Thoracic aorta (tissue), 2 donors: ENCODE results near the gene DCTN4. TPM values are rescaled to one million over a fixed set of nuclear protein-coding genes. Genes with fewer than 3 reads are reported as not detected.

Source experiments
- ATAC-seq: fragments of 150-250 bp; one replicate; pipeline ENCODE4 v1.8.0; 2017; ENCODE audit warnings: low read depth; ENCODE audit not compliant: insufficient number of reproducible peaks, low FRiP score
- DNase-seq: peaks from one replicate; pipeline ENCODE4 v3.0.0-alpha.2; 2020; ENCODE audit warnings: low spot score
- H3K27ac ChIP-seq, 2 donors: fragments of 200-600 bp; sonication (generic); 1 replicate in 1 of 2; 2 replicates in 1 of 2; pipeline ENCODE4 v1.5.1; 2016; ENCODE audit warnings: mild to moderate bottlenecking in 2 of 2, moderate library complexity in 2 of 2
- H3K27me3 ChIP-seq: fragments of 200-600 bp; sonication (generic); replicated peaks from 2 replicates; pipeline ENCODE4 v1.6.0; 2016; ENCODE audit warnings: mild to moderate bottlenecking; ENCODE audit not compliant: insufficient read depth
- H3K36me3 ChIP-seq: fragments of 200-600 bp; sonication (generic); one replicate; pipeline ENCODE4 v1.5.1; 2016
- H3K4me1 ChIP-seq, 2 donors: fragments of 200-600 bp; sonication (generic); 1 replicate in 1 of 2; 2 replicates in 1 of 2; pipeline versions ENCODE4 v1.5.1 to v1.6.0; 2016; ENCODE audit warnings: low read depth in 2 of 2, mild to moderate bottlenecking in 1 of 2; ENCODE audit not compliant: control insufficient read depth in 1 of 2
- H3K4me3 ChIP-seq: fragments of 200-600 bp; sonication (generic); 2 replicates; pipeline ENCODE4 v1.5.1; 2016; ENCODE audit warnings: mild to moderate bottlenecking
- H3K9me3 ChIP-seq: fragments of 200-600 bp; sonication (generic); 2 replicates; pipeline ENCODE4 v1.5.1; 2016
- CTCF ChIP-seq: fragments of 200-600 bp; sonication (generic); IDR thresholded peaks from one replicate; pipeline ENCODE4 v1.5.1; 2019; ENCODE audit warnings: antibody characterized with exemption
- total RNA-seq, 2 donors: library from RNA; depleted of rRNA; stranded (reverse); fragments of >200 nt; gene quantifications; one replicate each; pipeline versions ENCODE4 v1.1.0 to v1.2.3, GENCODE V29; 2016

Gene DCTN4
- total RNA-seq, 2 donors from 2014 or later = 37.9 to 49.0 TPM

- Histone ChIP-seq H3K27me3 (no peaks in the 10 kb centered on the region), H3K9me3 (no peaks in the 10 kb centered on the region), H3K36me3 (no peaks in the 10 kb centered on the region), H3K27ac (peak within 1 kb of the TSS; percentile 96 to 98), H3K4me3 (peak within 1 kb of the TSS; percentile 89), H3K4me1 (peaks cover 36 to 51% of the 10 kb centered on the region in 2 donors)
- peak; percentile 20 for ATAC-seq
- peak; percentile 26 for TF ChIP-seq CTCF
- peak; percentile 38 for DNase-seq
Observed at GRCh38 chr5:150778517-150779396, 19.9 kb upstream of the DCTN4 start, which contains the start of gene SMIM3. Gene SMIM3 (plus strand): TSS chr5:150778757. CDS start chr5:150795441, 16,684 bp downstream.

GRCh38 chr5:150778088-150778516 lies 19.3 kb upstream of the DCTN4 start:
- DNase-seq (no peak), ATAC-seq (peak; percentile 14)
- H3K27me3 ChIP-seq = no peaks in the 10 kb centered on the region
- TF ChIP-seq CTCF = no peak
- no peaks in the 10 kb centered on the region for H3K36me3 ChIP-seq
- H3K4me3 ChIP-seq = peak overlapping the region; percentile 89
- H3K4me1 ChIP-seq = peaks cover 31 to 45% of the 10 kb centered on the region in 2 donors
- H3K27ac ChIP-seq = peak overlapping the region; percentile 96 to 98
- H3K9me3 ChIP-seq = no peaks in the 10 kb centered on the region

GRCh38 chr5:150777685-150778084 lies 18.9 kb upstream of the DCTN4 start:
- no peaks in the 10 kb centered on the region for H3K27me3 ChIP-seq
- no peaks in the 10 kb centered on the region for H3K36me3 ChIP-seq
- no peaks in the 10 kb centered on the region for H3K9me3 ChIP-seq
- peak overlapping the region; percentile 96 to 98 for H3K27ac ChIP-seq
- ATAC-seq (no peak), DNase-seq (no peak)
- no peak for TF ChIP-seq CTCF
- H3K4me3 ChIP-seq = peak overlapping the region; percentile 89
- H3K4me1 ChIP-seq = peaks cover 27 to 41% of the 10 kb centered on the region in 2 donors

GRCh38 chr5:150774145-150774544 lies 15.3 kb upstream of the DCTN4 start:
- TF ChIP-seq CTCF = no peak
- no peaks in the 10 kb centered on the region for H3K27me3 ChIP-seq
- H3K9me3 ChIP-seq = no peaks in the 10 kb centered on the region
- H3K4me1 ChIP-seq = peaks cover 0 to 11% of the 10 kb centered on the region in 2 donors
- H3K36me3 ChIP-seq = no peaks in the 10 kb centered on the region
- DNase-seq (no peak), ATAC-seq (no peak)
- no peak overlapping the region for H3K4me3 ChIP-seq
- no peak overlapping the region for H3K27ac ChIP-seq

- H3K9me3 ChIP-seq = no peaks in the 10 kb centered on the region
- H3K36me3 ChIP-seq = no peaks in the 10 kb centered on the region
- H3K4me3 ChIP-seq = no peak overlapping the region
- TF ChIP-seq CTCF = no peak
- DNase-seq = no peak
- ATAC-seq = no peak
- H3K27me3 ChIP-seq = no peaks in the 10 kb centered on the region
- H3K4me1 ChIP-seq = peaks cover 0 to 5% of the 10 kb centered on the region in 2 donors
- no peak overlapping the region for H3K27ac ChIP-seq
Observed at GRCh38 chr5:150771034-150771795, 12.4 kb upstream of the DCTN4 start.
